GM12865 (cell line): ENCODE measurements around the gene FBXO44.
A peak's percentile ranks its signal among the peaks of the same experiment; 100 is the strongest.
"Not testable (repeated sequence)": the region's sequence is repeated elsewhere in the genome, so short reads cannot be mapped to it uniquely, and the experiment has no call there.

Experiments
- DNase-seq: peaks from one replicate; pipeline ENCODE4 v3.0.0; 2010; ENCODE audit warnings: low read depth
- H3K4me3 ChIP-seq: 2 replicates; pipeline ENCODE4 v1.5.1; 2011; ENCODE audit warnings: mild to moderate bottlenecking, low read depth, low read length, control low read depth
- CTCF ChIP-seq: IDR thresholded peaks from 2 replicates; pipeline ENCODE4 v1.5.1; 2011; ENCODE audit warnings: low read length, control low read depth, low read depth, inconsistent platforms; ENCODE audit not compliant: insufficient read depth; ENCODE audit errors: missing control alignments

Gene FBXO44

DNA sequence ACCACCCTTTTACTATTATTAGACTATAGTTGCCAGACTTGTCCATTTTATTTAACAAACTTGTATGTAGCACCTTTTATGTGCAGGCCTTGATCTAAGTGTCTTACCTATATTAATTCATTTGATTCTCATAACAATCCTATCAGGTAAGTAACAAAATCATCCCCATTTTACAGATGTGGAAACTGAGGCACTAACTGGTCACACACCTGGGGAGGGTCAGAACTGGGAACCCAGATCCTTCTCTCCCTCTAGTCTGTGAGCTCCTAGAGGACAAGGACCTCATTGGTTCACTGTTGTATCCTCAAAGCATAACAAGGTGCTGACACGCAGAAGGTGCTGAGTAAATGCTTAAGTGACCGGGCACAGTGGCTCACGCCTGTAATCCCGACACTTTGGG, 15.3 kb upstream of the FBXO44 start:
- no peak for TF ChIP-seq CTCF
- no peak for DNase-seq
- no peak overlapping the region for H3K4me3 ChIP-seq

DNA sequence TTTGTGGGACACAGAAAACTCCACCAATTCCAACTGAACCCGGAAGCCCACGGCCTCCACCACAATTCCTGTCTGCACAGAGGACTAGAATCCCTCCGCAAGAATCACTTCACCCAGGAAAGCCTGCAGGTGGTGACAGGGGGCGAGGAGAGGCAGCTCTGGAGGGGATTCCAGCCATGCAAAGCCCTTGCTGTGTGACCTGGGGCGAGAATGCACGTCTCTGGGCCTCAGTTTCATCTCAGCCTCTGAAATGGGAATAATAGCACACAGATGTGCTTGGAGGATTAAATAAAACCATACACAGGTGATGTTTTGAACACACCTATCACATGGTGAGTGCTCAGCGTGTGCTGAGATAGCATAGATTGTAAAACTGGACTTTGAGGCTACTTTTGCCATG, 14.6 kb upstream of the FBXO44 start:
- no peak for TF ChIP-seq CTCF
- no peak overlapping the region for H3K4me3 ChIP-seq
- no peak for DNase-seq

DNA sequence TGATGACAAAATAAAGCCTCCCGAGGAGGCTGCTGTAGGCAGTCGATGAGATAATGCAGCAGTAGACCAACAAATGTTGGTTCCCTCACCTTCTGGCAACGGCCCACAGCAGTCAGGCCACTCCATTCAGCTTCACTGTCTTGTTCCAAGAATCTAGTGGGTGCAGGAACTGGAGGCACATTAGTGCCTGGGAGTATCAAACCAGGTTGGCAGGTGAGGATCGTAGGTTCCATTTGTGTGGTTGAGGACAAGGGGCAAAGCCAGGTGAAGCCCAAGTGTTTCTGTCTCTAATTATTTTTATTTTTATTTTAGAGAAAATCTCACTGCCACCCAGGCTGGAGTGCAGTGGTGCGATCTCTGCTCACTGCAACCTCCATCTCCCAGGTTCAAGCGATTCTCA, 13.7 kb upstream of the FBXO44 start:
- no peak for DNase-seq
- H3K4me3 ChIP-seq, result no peak overlapping the region
- no peak for TF ChIP-seq CTCF

DNA sequence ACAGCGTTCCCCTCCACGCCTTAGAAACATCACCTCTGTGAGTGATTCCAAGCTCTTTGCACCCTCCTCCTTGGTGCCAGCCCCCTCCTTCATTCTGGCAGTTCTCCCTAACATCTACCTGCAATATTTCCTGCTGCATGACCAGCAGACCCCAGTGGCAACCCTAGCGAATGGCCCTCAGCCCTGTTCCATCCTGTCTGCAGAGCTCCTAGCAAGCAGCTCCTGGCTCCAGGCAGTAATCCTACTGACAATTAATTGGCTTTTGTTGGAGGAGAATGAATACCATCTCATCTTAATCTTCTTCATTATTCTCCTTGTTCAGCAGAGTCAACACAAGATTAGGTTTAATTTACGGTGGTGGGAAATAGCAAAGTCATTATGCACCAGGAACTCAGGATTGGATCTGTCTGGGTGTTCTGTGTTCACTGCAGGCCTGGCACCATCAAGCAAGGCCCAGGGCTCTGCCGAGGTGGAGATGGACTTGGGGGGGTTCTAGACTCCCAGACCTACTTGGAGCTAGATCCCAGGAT, 12.8 kb upstream of the FBXO44 start:
- DNase-seq, result no peak
- H3K4me3 ChIP-seq, result no peak overlapping the region
- TF ChIP-seq CTCF, result no peak

DNA sequence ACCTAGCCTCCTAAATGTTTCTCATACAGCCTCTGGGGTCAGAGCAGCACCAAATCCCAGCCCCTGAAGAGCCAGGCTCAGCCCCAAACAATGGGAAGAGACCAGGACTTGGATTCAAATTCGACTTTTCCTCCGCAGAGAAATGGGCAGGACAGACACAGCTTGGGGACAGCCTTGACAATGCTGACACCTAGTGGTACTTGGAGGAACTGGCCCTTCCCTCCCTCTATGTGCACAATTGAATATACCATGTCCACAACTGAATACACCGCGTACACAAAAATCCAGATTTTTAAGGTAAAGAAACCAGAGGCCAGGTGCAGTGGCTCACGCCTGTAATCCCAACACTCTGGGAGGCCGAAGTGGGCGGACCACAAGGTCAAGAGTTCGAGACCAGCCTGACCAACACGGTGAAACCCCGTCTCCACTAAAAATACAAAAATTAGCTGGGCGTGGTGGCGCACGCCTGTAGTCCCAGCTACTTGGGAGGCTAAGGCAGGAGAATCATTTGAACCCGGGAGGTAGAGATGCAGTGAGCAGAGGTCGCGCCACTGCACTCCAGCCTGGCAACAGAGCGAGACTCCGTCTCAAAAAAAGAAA, 12.2 kb upstream of the FBXO44 start:
- peak; percentile 99 for TF ChIP-seq CTCF
- peak; percentile 73 for DNase-seq
- not testable (repeated sequence) for H3K4me3 ChIP-seq

DNA sequence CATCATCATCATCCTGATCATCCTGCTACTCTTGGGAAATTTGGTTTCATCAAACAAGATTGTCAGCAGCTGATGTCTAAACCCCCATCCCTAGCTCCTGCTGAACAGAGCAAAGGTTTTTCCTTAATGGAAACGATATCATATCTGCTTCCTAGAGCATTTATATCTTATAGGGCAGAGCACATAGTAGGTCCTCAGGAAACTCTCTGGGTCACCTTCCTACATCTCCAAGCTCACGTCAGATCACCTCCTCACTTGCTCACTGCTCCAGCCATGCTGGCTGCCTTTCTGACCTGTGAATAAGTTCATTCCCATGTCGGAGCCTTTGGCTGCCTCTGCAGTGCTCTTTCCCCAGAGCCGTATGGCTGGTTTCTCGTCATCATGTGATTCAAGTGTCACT, 10.9 kb upstream of the FBXO44 start:
- no peak overlapping the region for H3K4me3 ChIP-seq
- TF ChIP-seq CTCF, result no peak
- DNase-seq, result no peak

GRCh38 chr1:11645270-11645669, 9.4 kb upstream of the FBXO44 start:
- DNase-seq, result no peak
- TF ChIP-seq CTCF, result no peak
- H3K4me3 ChIP-seq, result no peak overlapping the region
